PC-3 (cell line): ENCODE results near the gene OTOF. TPM values are rescaled to one million over a fixed set of nuclear protein-coding genes. Genes with fewer than 3 reads are reported as not detected.

Source experiments
- ATAC-seq: fragments of 200-7000 bp; cut with Tn5 transposase; 2 replicates; pipeline ENCODE4 v1.9.1; 2020; ENCODE audit warnings: mild to moderate bottlenecking, moderate library complexity
- BruUV-seq: library from RNA; stranded (reverse); fragments of 400-500 nt; replicated peaks from 2 replicates; lab custom pipeline; 2021; lab: Mats Ljungman, UMichigan
- CTCF ChIA-PET: fragments of 300-600 bp; sonication (Branson Sonifier 250); formaldehyde crosslinking; loops from one replicate; lab custom pipeline; 2022; ENCODE audit warnings: antibody characterized with exemption; lab: Charles Lee
- POLR2A ChIA-PET: fragments of 300-600 bp; sonication (Branson Sonifier 250); formaldehyde crosslinking; loops from one replicate; lab custom pipeline; 2022; ENCODE audit warnings: antibody characterized with exemption; ENCODE audit not compliant: unreplicated experiment; lab: Charles Lee
- DNase-seq: peaks from one replicate; pipeline ENCODE4 v3.0.0-alpha.2; 2015
- H2AFZ ChIP-seq: fragments of 300-600 bp; sonication (generic); 2 replicates; pipeline ENCODE4 v1.6.0; 2016; ENCODE audit warnings: antibody characterized with exemption, low read length
- H3F3A ChIP-seq: fragments of 300-600 bp; sonication (generic); one replicate; pipeline ENCODE4 v1.6.0; 2017; ENCODE audit warnings: antibody characterized with exemption, low read length, control low read depth, mild to moderate bottlenecking; ENCODE audit not compliant: unreplicated experiment
- H3K27ac ChIP-seq: fragments of 300-600 bp; sonication (generic); 2 replicates; pipeline ENCODE4 v1.5.1; 2016; ENCODE audit warnings: mild to moderate bottlenecking, low read length
- H3K27me3 ChIP-seq: fragments of 300-600 bp; sonication (generic); 2 replicates; pipeline ENCODE4 v1.6.1; 2016; ENCODE audit warnings: low read length, mixed read lengths
- H3K36me3 ChIP-seq: fragments of 300-600 bp; sonication (generic); 2 replicates; pipeline ENCODE4 v1.6.1; 2016; ENCODE audit warnings: low read depth, mixed run types, low read length, mixed read lengths
- H3K4me1 ChIP-seq: fragments of 300-600 bp; sonication (generic); 2 replicates; pipeline ENCODE4 v1.5.1; 2016; ENCODE audit warnings: low read length; ENCODE audit not compliant: insufficient read depth
- H3K4me2 ChIP-seq: fragments of 300-600 bp; sonication (generic); 2 replicates; pipeline ENCODE4 v1.6.0; 2016; ENCODE audit warnings: low read length
- H3K4me3 ChIP-seq: fragments of 300-600 bp; sonication (generic); 2 replicates; pipeline ENCODE4 v1.5.1; 2016; ENCODE audit warnings: mild to moderate bottlenecking, low read length, mixed read lengths
- H3K79me2 ChIP-seq: fragments of 300-600 bp; sonication (generic); 2 replicates; pipeline ENCODE4 v1.6.1; 2017; ENCODE audit warnings: low read length, mixed read lengths
- H3K9ac ChIP-seq: fragments of 300-600 bp; sonication (generic); 2 replicates; pipeline ENCODE4 v1.6.0; 2016; ENCODE audit warnings: mild to moderate bottlenecking, low read length
- H3K9me2 ChIP-seq: fragments of 300-600 bp; sonication (generic); replicated peaks from 2 replicates; pipeline ENCODE4 v1.6.1; 2016; ENCODE audit warnings: mixed run types, low read length, mixed read lengths
- H3K9me3 ChIP-seq: fragments of 300-600 bp; sonication (generic); 2 replicates; pipeline ENCODE4 v1.6.1; 2016; ENCODE audit warnings: low read length, mixed read lengths
- H4K20me1 ChIP-seq: fragments of 300-600 bp; sonication (generic); 2 replicates; pipeline ENCODE4 v1.6.1; 2016; ENCODE audit warnings: low read length, mixed read lengths
- CTCF ChIP-seq: fragments of 300-600 bp; sonication (generic); conservative IDR thresholded peaks from 2 replicates; pipeline ENCODE4 v1.5.1; 2017; ENCODE audit warnings: antibody characterized with exemption, low read depth, mild to moderate bottlenecking, low read length
- EZH2 ChIP-seq: fragments of 300-600 bp; sonication (generic); IDR thresholded peaks from one replicate; pipeline ENCODE4 v1.6.1; 2017; ENCODE audit warnings: antibody characterized with exemption, mild to moderate bottlenecking, low read length; ENCODE audit not compliant: unreplicated experiment
- EZH2phosphoT487 ChIP-seq: fragments of 300-600 bp; sonication (generic); IDR thresholded peaks from 2 replicates; pipeline ENCODE4 v1.6.1; 2018; ENCODE audit warnings: mild to moderate bottlenecking, antibody characterized with exemption, low read length, borderline replicate concordance
- intact Hi-C: fragments of 100-400 bp; cut with micrococcal nuclease; formaldehyde crosslinking; loops from 2 replicates; pipeline ENCODE4 v1.9.0; 2023
- total RNA-seq: library from RNA; depleted of rRNA; stranded (reverse); fragments of >200 nt; gene quantifications from 2 replicates; pipeline ENCODE4 v1.2.3, GENCODE V29; 2014

Gene OTOF
- total RNA-seq, 1 experiment from 2014 or later, result not detected

- Histone ChIP-seq H3K36me3 (no peaks in the 10 kb centered on the region), H2AFZ (no peak overlapping the region), H3K27ac (no peak overlapping the region), H3K9me2 (no peaks in the 10 kb centered on the region), H3K27me3 (no peaks in the 10 kb centered on the region), H4K20me1 (no peaks in the 10 kb centered on the region), H3K9ac (no peak overlapping the region), H3F3A (no peaks in the 10 kb centered on the region), H3K79me2 (no peaks in the 10 kb centered on the region), H3K4me1 (peaks cover 5% of the 10 kb centered on the region; the same call in 1 of the 2 replicates), H3K4me2 (no peak overlapping the region), H3K4me3 (no peak overlapping the region), H3K9me3 (no peaks in the 10 kb centered on the region)
- DNase-seq (no peak), ATAC-seq (no peak)
- TF ChIP-seq CTCF, result no peak
- no peak for TF ChIP-seq EZH2
- TF ChIP-seq EZH2phosphoT487, result no peak
- CTCF ChIA-PET, result no interaction called here
- POLR2A ChIA-PET, result no interaction called here
- intact Hi-C loops, result no loop called here
- BruUV-seq, result no TSS peak
Measured at GRCh38 chr2:26457251-26457666, 20.7 kb downstream of the OTOF start.

DNA sequence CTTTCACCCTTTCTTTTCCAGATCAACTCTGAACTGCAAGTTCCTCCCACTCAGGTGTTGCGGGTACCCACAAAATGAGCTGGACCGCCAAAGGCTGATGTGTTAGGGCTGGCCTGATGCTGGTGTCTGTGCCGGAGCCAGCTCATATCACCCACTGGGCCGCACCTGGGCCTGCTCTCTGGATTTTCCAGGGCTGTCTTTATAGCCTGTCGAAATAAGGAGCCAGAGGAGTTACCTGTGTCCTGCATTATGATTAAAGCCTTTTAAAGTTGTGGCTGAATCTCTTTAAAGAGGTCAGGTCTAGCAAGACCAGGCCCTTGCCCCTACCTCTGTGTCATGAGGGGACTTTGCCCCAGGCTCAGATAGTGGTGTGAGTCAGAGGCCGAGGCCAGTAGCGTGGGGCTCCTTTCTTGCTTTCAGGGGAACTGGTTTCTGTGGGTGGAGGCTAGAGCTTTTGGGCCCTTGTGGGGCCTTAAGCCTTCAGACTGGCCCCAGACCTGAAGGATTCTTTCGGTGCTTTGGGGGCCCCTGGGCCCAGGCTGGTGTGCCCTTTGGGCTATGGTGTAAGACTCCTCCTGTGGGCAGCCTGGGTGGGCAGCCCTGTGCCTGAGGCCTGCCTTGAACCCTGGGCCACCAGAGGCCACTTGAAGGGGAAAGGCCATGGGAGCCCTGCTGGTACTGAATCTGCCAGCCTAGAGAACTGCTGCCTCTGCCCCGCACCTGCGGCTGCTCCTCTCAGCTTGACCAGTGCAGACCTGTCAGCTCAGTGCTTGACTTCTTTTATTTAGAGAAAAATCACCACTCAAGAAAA, 21.3 kb downstream of the OTOF start:
- CTCF ChIA-PET, result no interaction called here

More for the DNA sequence above, 21.3 kb downstream of the OTOF start:
- H3K9me2 ChIP-seq, result no peaks in the 10 kb centered on the region
- peak; percentile 57 for ATAC-seq
- no peaks in the 10 kb centered on the region for H3K9me3 ChIP-seq
- H4K20me1 ChIP-seq, result no peaks in the 10 kb centered on the region
- no peak for TF ChIP-seq CTCF
- no peak for TF ChIP-seq EZH2
- no peak for TF ChIP-seq EZH2phosphoT487
- no peak overlapping the region for H2AFZ ChIP-seq
- no peaks in the 10 kb centered on the region for H3K27me3 ChIP-seq
- H3F3A ChIP-seq, result no peaks in the 10 kb centered on the region
- no peaks in the 10 kb centered on the region for H3K79me2 ChIP-seq
- no peak overlapping the region for H3K27ac ChIP-seq
- DNase-seq, result peak; percentile 57
- H3K9ac ChIP-seq, result no peak overlapping the region
- H3K4me3 ChIP-seq, result no peak overlapping the region
- peaks cover 5% of the 10 kb centered on the region; the same call in 1 of the 2 replicates for H3K4me1 ChIP-seq
- no TSS peak for BruUV-seq
- POLR2A ChIA-PET, result no interaction called here
- H3K4me2 ChIP-seq, result no peak overlapping the region
- intact Hi-C loops, result no loop called here
- no peaks in the 10 kb centered on the region for H3K36me3 ChIP-seq
